Activated naive CD4-positive, alpha-beta T cell treated with anti-CD3 and anti-CD28 coated beads, Interleukin-2, amount 50 U/mL, for 16 hours (primary cell): ENCODE data around the gene NALCN.

Experiments
- DNase-seq: peaks from one replicate; pipeline ENCODE4 v3.0.0-alpha.2; 2020

The NALCN gene

DNA sequence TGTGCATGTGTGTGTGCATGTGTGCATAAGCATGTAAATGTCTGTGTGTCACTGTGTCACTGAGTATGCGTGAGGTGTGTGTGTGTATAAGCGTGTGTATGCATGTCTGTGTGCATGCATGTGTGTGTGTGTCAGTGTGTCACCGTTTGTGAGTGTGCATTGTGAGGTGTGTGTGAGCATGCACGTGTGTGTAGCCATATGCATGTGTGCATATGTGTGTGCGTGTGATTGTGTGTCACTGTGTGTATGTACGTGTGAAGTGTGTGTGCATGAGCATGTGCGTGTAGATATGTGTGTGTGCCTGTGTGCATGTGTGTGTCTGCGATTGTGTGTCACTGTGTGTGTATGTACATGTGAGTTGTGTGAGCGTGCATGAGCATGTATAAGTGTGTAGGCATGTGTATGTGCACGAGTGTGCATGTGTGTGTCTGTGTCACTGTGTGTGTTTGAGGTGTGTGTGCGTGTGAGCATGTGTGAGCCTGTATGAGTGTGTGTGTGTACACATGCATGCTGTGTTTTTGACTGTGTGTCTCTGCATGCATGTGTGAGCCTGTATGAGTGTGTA lies 144.5 kb downstream of the NALCN start:
- no peak for DNase-seq

DNA sequence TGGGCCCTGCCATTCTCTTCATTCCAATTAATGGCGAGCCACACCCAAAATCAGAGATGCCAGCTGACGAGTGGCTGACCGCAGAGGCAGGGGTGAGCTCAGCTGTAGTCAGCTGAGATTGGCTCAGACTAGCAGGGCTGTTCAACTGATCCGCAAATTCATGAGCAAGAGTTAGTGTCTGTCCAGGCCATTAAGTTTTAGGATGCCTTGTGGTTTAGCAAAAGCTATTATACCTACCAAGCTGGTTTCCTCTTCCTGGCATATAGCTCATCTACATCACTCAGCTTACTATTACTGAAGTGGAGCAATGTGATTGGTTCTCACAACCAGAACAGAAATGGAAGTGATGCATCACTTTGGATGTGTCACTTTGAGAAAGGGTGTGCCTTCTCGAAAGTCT lies 148.7 kb downstream of the NALCN start:
- DNase-seq: no peak

DNA sequence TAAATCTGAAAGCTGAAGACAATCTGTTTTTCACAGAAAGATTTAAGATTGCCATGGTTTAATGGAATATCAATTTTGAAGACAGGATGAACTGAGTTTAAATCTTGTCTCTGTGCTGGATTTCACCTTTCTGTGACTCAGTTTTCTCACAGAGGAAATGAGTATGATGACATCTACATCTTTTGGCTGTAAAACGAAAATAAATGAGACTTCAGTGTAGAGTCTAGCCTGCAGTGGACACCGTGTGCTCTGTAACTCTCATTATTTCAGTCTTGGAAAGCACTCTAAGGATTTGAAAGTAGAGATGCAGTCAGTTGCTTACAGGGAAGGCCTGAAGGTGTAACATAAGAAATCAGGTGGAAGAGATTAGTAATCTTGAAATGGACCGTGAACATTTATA lies 150.4 kb downstream of the NALCN start:
- no peak for DNase-seq

DNA sequence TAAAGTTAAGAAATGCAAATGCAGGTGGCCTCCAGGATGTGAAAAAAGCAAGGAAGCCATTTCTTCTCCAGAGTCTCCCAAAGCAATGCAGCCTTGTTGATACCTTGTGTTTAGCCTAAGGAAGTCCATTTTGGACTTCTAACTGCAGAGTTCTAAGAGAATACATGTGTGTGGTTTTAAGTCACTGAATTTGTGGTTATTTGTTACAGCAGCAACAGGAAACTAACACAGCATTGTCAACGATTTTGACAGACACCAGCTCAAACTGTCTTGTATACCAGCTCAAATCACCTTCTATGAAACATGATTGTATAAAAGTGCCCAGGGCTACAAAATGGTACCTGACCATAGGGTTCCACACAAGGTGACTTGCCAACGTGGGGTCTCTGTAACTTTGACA lies 151.4 kb downstream of the NALCN start:
- DNase-seq: no peak

DNA sequence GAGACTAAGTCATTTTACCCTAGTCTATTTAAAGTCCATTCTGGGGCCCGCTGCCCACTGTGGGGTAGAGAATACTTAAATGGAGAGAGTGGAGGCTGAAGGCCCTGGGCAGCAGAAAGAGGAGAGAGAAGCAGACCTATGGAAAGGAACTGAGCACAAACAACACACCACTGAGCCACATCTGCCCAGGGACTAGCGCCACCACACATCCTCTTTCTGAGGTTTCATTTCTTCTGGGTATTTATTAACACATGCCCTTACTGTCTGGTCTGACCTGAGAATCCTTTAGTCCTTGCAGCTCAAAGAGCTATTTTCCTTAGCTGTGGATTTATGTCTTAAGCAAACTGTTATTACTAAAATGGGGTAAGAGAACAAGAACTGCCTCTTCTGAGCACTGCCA lies 154.0 kb downstream of the NALCN start:
- DNase-seq: no peak

DNA sequence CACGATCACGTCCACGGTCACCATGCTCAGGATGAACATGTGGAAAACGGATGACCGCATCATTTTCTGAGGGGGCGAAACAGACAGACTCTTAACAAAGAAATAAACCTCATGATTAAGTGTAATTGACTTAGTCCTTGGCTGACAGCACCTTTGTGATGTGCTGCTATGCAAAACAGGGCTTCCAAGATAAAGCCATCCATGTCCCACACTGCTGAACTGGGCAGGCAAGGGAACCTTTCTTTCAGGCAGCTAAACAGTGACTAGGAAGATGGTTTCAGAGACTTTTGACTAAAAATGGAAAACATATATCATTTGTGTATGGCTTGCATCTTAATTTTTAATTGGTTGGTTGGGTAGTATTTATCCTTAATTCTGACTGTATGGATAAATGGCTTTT lies 157.8 kb downstream of the NALCN start:
- DNase-seq: no peak

DNA sequence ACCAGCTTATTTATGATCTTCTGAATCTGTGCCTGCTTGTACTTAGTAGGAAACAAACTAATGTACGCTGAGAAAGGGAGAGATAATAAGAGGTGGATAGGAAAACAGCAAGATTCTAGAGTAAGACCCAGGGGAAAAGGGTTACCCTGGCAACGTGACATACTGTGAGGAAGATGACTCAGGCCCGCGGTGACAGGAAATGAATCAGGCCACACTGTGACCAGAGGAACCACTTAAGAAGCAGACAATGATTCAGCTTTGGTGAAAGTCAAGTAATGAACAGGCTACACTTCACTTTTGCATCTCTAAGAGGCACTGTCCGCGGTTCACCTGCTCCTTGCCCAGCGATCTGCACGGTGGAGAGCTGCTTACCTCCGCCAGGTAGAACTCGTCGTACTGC lies 158.2 kb downstream of the NALCN start:
- DNase-seq: no peak

DNA sequence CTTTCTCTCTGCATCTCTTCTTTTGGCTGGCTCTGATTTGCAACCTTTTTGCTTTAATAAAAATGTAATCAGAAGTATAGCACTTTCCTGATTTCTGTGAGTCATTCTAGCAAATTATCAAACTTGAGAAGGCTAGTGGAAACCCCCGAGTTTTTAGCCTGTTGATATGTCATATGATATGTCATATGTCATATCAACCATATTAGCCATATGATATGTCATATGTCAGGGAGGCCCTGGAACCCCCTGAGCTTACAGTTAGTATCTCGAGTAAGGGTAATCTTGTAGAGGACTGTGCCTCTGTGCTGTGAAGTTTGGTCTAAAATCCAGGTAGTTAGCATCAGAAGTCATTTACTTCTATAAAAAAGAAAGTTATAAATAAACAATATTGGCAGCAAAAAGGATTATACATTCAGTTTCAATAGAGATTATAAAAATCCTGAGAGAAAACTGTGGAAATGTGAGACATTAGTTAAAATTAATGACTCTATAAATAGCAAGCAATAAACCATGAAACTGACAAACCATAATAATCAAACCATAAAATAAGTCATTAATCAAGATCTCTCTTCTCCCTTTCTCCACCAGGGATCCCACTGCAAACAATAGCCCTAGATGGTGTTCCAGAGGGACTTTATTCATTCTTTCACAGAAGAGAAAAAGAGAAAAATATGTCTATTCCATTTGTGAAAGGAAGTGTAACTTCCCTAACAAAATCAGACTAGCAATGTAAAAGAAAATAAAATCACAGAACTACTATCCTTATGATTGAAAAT lies 167.4 kb downstream of the NALCN start:
- no peak for DNase-seq

DNA sequence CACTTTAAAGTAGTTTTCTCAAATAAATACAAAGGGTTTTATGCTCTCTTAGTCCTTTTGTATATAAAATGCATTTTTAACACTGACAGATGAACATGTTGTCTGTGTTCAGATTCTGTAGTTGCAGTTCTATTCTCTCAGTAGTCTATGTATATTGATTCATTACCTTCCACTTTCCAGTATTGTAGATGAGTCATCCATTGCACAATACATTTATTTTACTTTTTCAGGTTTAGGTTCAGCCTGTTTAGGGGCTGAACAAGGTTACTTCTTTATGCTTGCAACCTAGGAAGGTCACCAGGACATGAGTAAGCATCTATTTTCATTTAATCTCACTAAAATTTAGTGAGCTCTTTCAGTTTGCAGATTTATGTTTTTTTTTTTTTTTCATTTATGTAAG lies 173.6 kb downstream of the NALCN start:
- no peak for DNase-seq

DNA sequence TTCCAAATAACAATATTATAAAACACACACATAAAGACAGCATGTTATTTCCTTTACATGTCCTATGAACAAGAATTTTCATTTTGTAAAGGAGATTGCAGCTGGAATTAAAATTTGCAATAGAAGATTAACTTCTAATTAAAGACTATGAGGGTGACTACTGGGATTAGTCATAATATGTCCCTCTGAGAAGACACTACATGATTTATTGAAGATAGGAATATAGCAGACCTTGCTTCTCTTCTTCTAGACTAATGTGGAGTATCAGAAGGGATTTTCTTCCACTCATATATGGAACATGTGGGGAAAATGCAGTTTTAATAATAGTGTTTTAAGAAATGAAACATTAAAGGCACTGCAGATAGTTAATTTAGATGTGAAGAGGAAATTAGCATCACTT lies 177.8 kb downstream of the NALCN start:
- DNase-seq: no peak

DNA sequence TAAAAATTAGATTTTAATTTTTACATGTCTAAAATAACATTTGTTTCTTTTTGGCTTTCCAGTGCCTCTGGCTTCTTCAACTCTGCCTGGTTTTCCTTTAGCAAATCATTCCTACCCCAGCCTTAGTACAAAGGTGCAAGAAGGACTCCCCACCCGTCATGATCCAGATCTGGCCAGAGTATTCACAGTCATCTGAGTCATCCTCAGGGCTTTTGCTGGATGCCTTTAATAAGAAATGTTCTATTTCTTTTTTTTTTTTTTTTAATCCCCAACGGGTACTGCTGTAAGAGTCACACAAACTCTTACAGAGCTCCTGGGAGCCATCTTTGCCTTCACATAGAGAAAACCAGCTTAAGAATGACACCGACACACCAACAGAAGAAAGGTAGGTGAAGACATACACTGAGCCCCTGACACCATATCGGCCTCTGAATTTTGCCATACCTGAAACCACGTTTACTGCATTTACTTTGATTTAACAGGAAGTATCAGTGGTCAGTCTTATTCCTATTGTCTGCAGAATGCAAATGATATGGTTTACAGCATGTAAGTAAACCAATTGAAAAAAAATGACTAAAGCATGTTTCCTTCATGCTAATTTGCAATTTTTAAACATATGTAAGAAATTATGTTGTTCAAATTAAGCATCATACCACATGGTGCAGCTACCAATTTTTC lies 184.4 kb downstream of the NALCN start:
- DNase-seq: no peak

DNA sequence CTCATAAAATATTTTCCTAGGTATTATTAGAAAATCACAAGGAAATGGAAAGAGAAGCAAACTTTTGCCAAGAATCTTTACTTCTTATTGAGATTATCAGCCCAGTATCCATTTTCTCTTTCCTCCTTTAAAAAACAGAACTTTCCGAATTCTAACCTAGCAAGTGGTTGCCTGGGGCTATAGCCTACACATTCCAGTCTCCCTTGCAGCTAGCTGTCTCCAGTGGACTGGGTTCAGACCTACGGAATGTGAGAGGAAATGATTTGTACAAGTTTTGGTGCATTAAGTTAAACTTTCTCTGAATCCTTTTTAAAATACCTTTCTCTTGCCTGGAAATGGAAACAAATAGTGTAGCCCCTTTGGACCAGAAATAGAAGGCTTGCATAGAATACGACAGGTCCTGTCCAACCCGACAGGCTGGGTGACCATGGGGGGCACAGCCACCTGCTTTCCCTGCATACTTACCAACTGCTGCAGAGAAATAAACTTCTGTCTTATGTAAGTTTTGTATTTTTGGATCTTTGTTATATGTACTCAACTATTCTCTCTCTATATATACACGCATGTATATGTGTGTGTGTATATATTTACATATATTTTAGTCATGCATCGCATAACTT lies 185.9 kb downstream of the NALCN start:
- no peak for DNase-seq

DNA sequence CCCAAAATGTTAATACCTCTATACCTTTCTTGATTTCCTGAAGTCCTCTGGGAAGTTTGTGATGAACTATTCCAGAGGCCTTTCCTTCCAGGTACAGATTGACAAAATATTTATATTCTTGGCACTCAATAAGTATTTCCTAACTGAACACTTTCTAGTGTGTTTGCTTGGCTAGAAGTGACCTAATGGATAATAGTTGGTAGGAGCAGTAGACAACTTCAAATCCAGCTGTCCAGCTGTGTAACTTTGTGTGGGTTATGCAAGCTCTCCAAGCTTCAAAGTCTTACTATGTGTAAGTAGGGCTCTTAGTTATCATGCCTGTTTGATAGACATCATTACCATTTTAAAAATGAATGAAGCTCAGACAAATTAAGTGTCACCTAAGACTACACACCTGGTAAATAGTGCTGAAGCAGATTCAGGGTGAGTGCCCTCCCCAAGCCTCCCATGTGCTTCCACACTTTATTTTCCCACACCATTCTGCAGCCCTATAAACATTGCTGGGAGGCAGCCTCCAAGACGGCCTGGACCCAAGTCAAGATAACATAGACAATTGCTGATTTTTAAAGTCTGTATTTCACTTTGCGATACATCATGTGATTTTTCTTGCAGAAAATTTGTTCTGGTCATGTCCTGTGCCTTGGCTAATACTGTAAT lies 196.6 kb downstream of the NALCN start:
- DNase-seq: no peak

DNA sequence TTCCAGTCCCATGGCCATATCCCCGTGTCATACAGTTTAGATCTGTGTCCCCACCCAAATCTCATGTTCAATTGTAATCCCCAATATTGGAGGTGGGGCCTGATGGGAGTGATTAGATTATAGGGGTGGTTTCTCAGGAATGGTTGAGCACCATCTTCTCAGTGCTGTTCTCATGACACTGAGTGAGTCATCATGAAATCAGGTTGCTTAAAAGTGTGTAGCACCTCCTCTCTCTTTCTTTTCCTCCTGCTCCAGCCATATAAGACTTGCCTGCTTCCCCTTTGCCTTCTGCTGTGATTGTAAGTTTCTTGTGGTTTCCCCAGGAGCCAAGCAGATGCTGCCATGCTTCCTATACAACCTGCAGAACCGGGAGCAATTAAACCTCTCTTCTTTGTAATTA lies 197.8 kb downstream of the NALCN start:
- no peak for DNase-seq

DNA sequence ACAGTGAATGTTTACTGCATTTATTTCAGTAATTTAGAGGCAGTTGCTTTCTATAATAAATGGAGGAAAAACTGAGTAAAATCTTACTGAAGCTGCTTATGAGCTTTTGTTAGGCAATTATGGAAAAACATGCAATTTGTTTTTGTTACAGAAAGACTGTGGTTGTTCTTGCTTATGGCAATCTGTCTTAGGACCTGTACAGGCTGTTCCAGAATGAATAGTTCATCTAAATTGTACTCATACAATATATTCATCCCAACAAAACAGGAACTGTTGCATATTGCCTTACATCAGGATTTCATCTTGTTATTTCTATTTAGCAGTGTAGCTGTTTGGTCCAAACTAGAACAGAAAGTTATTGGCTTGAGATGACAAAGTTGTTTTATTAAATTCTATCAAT lies 199.2 kb downstream of the NALCN start:
- DNase-seq: no peak

DNA sequence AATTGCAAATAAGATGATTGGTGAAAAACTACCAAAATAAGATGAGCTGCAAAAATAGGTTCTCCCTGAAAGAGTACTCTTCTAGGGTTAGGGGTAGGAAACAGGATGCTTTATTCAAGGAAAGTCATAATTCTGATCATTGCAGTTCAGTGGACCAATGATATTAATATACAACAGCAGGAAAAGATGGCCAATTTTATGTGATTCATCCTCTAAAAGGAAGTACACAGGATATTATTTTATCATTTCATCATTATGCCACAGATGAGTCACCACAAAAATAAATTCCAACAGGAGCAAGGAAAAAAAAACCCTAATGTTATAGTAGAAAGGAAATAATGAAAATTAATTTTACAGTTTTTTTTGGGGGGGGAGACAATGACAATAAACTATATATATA lies 205.0 kb downstream of the NALCN start:
- no peak for DNase-seq

DNA sequence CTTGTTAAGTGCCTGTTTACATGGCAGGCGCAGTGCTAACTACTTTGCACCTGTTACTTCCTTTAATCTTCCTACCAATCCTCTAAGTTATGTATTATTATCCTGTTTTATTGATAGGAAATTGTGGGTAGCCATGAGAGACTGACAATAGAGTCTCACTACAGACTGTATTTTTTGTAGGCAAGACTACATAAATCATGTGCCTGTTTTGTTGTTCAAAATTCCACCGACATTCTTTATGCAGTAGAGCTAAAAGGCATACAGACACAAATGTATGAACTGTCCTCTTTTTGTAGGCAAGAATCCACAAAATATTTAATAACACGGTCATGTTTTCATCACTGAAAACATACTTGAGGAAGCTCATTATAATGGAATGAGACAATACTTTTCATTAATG lies 205.5 kb downstream of the NALCN start:
- DNase-seq: no peak

DNA sequence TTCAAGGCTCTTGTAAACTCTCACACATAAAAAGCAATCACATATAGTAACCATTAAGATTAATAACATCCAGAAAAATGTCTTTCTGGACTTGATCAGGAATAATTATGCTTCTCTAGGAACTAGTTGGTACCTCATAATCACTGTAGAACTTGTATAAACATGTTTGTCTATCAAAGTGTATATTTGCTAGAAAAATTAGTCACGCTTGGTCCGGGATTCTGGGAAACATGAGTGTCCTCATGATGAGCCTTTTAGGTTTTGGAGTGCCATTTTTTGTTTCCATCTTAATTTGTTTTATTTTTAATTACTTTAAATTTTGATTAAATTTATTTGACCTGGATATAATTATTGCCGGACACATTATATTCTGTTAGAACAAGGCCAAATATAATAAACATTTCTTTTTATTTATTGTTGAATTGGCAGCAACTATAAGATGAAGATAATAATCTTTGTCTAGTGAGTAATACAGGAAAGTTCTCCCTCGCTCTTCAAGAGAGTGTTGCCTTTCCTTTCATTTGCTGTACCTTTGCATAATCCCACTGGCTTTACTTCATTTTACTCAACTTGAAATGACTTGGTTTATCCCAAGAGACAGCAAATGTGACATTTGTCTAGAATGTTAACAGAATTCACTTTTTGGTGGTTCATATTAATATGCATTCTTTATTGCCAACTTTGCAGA lies 207.0 kb downstream of the NALCN start:
- DNase-seq: no peak

DNA sequence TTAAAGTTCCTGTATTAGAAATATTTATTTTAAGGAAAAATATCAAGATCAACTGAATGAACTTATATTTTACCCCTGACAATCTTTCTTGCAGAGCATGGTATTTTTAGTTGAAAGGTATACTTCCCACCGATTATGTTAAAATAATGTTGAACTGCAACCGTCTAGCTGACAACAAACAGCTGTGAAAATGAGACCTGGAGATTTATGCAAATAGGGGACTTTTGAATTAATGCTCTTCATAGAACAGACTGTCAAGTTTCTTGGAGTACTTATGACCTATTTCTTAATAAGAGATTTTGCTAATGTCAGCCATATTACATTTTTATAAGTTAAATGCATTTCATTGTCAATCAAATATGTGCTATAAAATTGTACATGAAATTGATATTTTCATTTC lies 210.9 kb downstream of the NALCN start:
- no peak for DNase-seq

DNA sequence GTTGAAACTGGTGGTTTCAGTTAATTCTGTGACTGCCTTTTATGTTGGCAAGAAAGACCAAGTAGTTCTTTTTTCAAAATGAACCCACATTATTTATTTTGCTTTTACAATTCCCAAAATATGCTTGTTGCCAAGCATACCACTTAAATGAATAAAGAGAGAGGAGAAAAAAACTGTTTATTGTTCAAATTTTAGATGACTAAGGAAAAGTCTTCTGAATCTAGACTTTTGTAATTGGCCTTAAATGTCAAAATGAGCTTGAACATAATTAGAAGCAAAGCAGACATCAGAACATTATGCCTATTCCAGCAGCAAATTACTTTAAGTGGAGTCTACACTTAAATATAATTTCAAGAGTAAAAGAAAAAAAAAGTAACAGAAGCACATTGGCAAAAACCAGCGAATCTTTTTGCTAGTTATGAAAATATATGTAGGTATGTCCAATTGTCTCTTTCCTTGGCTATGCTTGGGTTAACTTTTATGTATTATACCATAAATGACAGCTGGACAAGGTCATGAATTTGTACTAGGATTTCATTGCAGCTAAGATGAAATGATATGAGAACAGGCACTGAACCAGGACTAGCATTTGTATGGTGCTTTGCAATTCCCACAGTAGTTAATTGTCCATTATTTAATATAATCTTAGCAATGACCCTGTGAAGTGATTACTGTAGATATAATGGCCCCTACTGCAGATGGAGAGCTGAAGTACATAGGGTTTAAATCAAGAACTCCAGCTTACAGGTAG lies 211.9 kb downstream of the NALCN start:
- DNase-seq: no peak

DNA sequence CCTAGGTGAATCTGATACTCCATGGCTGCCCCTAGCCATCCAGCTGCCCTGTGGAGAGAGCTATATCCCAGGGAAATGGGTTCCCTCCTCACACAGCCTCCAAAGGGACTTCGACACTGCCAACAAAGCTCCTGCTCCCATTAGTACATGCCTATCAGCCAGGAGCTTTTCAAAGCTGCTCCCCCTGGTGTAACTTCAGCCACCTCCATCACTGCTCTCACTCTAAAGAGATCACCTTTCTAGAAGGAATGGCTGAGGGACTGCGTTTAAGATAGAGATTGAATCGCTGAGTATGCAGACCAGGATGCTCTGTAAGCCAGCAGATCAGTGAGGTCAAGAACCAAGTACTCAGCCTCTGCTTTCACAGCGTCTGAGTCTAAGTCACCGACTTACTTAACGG lies 213.7 kb downstream of the NALCN start:
- no peak for DNase-seq

DNA sequence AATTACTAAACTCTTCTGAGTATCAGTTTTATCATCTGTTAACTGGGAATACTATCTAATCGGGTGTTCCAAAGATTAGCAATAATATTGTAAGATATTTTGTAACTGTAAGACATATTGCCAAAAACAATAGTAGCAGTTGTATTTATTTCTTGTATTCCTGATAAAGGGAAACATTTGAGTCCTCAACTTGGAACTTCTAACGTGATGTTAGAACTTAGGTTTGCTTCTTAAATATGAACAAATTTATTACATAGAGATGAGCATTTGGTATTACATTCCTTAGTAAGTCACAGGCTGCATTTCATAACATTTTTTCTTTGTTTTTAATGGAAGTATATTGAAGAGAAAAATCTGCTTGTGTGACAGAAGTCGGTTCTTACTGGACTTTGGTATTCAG lies 225.3 kb downstream of the NALCN start:
- no peak for DNase-seq
